SK-N-SH treated with all-trans-retinoic acid at 6 μM for 48 hours (cell line): ENCODE results near the gene ADGRD2.

Experiments
- ARNTL ChIP-seq: fragments of 450-650 bp; formaldehyde crosslinking; IDR thresholded peaks from 2 replicates; pipeline ENCODE4 v1.5.0; 2020; ENCODE audit warnings: low read depth, mild to moderate bottlenecking, moderate library complexity, borderline replicate concordance
- ZFP3 ChIP-seq: fragments of 250-450 bp; sonication (Bioruptor Pico); IDR thresholded peaks from 2 replicates; pipeline ENCODE4 v1.5.0; 2020; ENCODE audit warnings: mild to moderate bottlenecking, moderate library complexity
- TF ChIP-seq, protein P1 (sequence below): fragments of 250-450 bp; sonication (Bioruptor Pico); IDR thresholded peaks from 2 replicates; pipeline ENCODE4 v1.5.1; 2020; ENCODE audit warnings: low read depth, mild to moderate bottlenecking, moderate library complexity
- TF ChIP-seq, protein P2 (sequence below): fragments of 250-450 bp; sonication (Bioruptor Pico); IDR thresholded peaks from 2 replicates; pipeline ENCODE4 v1.8.0; 2020; ENCODE audit warnings: mild to moderate bottlenecking, moderate library complexity, borderline replicate concordance

DNA sequence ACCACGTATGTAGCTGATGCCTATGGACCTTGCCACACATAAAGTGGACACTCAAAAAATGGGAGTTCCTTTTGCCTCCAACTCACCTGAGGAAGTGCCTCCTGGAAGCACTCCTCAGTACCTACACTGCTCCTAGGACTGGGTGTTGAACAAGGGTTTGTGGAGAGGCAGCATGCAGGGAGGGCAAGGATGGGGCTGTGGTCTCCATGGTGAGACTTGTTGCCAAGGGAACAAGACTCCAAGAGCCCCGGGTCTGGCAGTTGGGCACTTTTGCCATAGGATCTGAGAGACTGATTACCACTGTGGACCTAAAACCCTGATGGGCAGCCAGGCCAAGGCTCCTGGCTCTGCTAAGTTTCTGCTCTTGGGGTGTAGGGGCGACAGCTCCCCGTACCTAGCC is 63.9 kb downstream of the ADGRD2 start:
- TF ChIP-seq, protein P1, sequence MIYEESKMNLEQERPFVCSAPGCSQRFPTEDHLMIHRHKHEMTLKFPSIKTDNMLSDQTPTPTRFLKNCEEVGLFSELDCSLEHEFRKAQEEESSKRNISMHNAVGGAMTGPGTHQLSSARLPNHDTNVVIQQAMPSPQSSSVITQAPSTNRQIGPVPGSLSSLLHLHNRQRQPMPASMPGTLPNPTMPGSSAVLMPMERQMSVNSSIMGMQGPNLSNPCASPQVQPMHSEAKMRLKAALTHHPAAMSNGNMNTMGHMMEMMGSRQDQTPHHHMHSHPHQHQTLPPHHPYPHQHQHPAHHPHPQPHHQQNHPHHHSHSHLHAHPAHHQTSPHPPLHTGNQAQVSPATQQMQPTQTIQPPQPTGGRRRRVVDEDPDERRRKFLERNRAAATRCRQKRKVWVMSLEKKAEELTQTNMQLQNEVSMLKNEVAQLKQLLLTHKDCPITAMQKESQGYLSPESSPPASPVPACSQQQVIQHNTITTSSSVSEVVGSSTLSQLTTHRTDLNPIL (CRISPR knock-in tag): no peak
- TF ChIP-seq, protein P2, sequence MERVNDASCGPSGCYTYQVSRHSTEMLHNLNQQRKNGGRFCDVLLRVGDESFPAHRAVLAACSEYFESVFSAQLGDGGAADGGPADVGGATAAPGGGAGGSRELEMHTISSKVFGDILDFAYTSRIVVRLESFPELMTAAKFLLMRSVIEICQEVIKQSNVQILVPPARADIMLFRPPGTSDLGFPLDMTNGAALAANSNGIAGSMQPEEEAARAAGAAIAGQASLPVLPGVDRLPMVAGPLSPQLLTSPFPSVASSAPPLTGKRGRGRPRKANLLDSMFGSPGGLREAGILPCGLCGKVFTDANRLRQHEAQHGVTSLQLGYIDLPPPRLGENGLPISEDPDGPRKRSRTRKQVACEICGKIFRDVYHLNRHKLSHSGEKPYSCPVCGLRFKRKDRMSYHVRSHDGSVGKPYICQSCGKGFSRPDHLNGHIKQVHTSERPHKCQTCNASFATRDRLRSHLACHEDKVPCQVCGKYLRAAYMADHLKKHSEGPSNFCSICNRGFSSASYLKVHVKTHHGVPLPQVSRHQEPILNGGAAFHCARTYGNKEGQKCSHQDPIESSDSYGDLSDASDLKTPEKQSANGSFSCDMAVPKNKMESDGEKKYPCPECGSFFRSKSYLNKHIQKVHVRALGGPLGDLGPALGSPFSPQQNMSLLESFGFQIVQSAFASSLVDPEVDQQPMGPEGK (CRISPR knock-in tag): no peak
- TF ChIP-seq ARNTL (no peak), ZFP3 (CRISPR knock-in tag) (no peak)
